Neural progenitor cell (in vitro differentiated cells): Measurements from ENCODE around the gene FLVCR2.

Experiments used
- EZH2 ChIP-seq: fragments of 200-600 bp; sonication (generic); IDR thresholded peaks from 2 replicates; pipeline ENCODE4 v1.6.1; 2017; ENCODE audit warnings: antibody characterized with exemption, mild to moderate bottlenecking, moderate library complexity
- EZH2phosphoT487 ChIP-seq: fragments of 200-600 bp; sonication (generic); IDR thresholded peaks from 2 replicates; pipeline ENCODE4 v1.6.1; 2017; ENCODE audit warnings: antibody characterized with exemption
- TF ChIP-seq, protein P1 (sequence below): fragments of 200-600 bp; sonication (generic); IDR thresholded peaks from 2 replicates; pipeline ENCODE4 v1.5.1; 2017; ENCODE audit warnings: antibody characterized with exemption, mild to moderate bottlenecking

DNA sequence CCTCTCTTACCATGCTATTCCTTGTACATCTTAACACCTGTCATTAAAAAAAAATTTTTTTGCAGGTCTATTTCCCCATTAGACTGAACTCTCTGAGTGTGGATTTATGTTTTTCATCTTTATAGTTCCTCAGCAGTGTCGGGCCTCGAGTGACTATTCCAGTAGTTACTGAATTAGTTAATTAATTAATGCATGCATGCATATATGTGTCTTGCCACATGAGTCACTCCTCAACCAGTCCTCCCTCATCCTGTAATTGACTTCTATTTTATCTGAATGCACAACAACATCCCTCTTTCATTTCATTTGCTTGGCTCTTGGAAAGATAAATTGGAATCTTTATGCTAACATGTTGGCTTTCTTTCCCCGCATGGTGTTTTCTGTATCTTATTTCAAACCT, 46.6 kb downstream of the FLVCR2 start:
- TF ChIP-seq, protein P1, sequence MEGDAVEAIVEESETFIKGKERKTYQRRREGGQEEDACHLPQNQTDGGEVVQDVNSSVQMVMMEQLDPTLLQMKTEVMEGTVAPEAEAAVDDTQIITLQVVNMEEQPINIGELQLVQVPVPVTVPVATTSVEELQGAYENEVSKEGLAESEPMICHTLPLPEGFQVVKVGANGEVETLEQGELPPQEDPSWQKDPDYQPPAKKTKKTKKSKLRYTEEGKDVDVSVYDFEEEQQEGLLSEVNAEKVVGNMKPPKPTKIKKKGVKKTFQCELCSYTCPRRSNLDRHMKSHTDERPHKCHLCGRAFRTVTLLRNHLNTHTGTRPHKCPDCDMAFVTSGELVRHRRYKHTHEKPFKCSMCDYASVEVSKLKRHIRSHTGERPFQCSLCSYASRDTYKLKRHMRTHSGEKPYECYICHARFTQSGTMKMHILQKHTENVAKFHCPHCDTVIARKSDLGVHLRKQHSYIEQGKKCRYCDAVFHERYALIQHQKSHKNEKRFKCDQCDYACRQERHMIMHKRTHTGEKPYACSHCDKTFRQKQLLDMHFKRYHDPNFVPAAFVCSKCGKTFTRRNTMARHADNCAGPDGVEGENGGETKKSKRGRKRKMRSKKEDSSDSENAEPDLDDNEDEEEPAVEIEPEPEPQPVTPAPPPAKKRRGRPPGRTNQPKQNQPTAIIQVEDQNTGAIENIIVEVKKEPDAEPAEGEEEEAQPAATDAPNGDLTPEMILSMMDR, result no peak
- TF ChIP-seq EZH2, result no peak
- TF ChIP-seq EZH2phosphoT487, result no peak
